ENCODE measurements around the gene SDR39U1.
A peak's percentile ranks its signal among the peaks of the same experiment; 100 is the strongest.

The SDR39U1 gene

DNA sequence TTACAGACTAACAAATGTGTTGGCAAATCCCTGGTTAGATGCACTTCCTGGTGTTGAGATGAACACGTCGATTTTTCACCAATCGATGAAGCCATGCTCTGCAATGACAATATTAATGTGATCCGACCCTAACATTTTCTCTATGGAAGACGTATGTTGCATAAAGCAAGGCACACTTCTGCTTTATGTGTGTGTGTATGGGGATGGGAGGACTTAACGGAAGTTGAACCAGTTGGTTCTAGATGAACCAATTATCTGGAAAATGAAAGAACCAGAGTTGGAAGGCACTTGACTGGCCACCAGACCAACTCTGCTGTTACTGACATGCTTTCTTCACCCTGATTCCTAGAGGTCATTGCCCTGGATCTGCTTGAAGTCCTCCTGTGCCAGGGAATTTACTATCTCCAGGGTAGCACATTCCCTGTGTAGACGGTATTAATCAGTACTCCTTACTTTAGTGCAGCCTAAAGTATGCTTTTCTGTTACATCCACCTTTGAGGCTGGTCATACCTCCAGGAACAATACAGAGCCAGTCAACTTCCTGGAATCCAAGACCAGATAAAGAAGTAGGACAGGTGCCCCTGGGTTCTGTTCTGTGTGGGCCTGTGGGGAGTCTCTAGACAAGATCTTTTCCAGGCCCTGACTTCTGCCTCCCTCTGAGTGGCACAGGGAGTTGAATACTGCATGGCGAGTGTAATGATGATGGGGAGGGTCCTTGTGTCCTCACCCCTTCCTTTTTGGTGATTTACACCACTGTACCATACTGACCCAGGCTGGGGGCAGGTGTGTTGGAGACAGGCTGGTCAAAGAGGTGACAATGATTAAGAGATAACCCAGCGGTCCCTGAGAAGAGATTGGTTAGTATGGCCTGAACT, 4.1 kb downstream of the SDR39U1 start:
- Histone ChIP-seq H2AFZ (ENCODE audit: insufficient read depth, low read length, poor library complexity) (no peak overlapping the region), H3K4me1 (ENCODE audit: control insufficient read depth in 1 of 2, insufficient read depth in 2 of 2, low read length in 2 of 2) (peaks cover 4 to 6% of the 10 kb centered on the region in 2 experiments), H2BK5ac (ENCODE audit: low read depth, low read length, poor library complexity) (no peak overlapping the region), H2AK5ac (ENCODE audit: low read length) (no peak overlapping the region), H3K79me2 (ENCODE audit: control insufficient read depth, insufficient read depth, low read length, poor library complexity) (peaks cover 6% of the 10 kb centered on the region), H3K9ac (ENCODE audit: low read length) (no peak overlapping the region), H3K79me1 (ENCODE audit: low read length) (peaks cover 9% of the 10 kb centered on the region), H3K9me3 (ENCODE audit: insufficient read depth, low read depth, low read length) (no peaks in the 10 kb centered on the region), H3K23ac (ENCODE audit: low read length) (no peak overlapping the region), H3K4me3 (ENCODE audit: low read depth, low read length) (no peak overlapping the region), H3K36me3 (ENCODE audit: control insufficient read depth in 1 of 2, insufficient read depth in 2 of 2, low read length in 2 of 2) (peaks cover 32 to 48% of the 10 kb centered on the region in 2 experiments), H4K91ac (ENCODE audit: low read depth, low read length) (no peak overlapping the region), H4K8ac (ENCODE audit: low read depth, low read length) (no peak overlapping the region), H3K14ac (ENCODE audit: low read length) (no peak overlapping the region), H3K18ac (ENCODE audit: low read length) (no peak overlapping the region), H4K12ac (ENCODE audit: low read depth, low read length) (no peak overlapping the region), H3K27me3 (ENCODE audit: insufficient read depth, low read length) (no peaks in the 10 kb centered on the region), H3K4ac (ENCODE audit: low read depth, low read length) (no peak overlapping the region), H3K27ac (ENCODE audit: low read depth, low read length) (no peak overlapping the region), H3K4me2 (ENCODE audit: low read length) (no peak overlapping the region), H2BK12ac (ENCODE audit: low read length) (no peak overlapping the region), H2BK120ac (ENCODE audit: insufficient read depth, low read length, poor library complexity) (no peak overlapping the region)
- DNase-seq = no peak
- no CpG with 5 or more reads among the region's 9 CpGs for WGBS (ENCODE audit: extremely low coverage, insufficient coverage, insufficient read length)

DNA sequence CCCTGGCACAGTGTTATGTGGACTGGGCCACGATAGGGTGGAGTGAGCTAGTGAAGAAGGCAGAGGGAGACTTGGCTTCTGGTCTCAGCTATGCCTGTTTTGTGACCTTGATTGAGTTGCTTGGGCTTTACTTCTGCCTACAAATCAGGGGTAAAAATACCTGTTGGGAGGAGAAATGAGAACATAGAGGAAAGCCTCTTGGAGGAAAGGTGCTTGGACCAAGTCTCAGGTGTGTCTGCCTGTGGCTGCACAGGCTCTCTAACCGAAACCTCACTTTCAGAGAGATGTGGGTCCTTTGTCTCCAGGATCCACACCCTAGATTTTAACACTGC, 4.9 kb downstream of the SDR39U1 start:
- H3K14ac ChIP-seq (ENCODE audit: low read length) = no peak overlapping the region
- H3K4me1 ChIP-seq (ENCODE audit: control insufficient read depth in 1 of 2, insufficient read depth in 2 of 2, low read length in 2 of 2) = peaks cover 4 to 6% of the 10 kb centered on the region in 2 experiments
- H3K23ac ChIP-seq (ENCODE audit: low read length) = no peak overlapping the region
- H2AFZ ChIP-seq (ENCODE audit: insufficient read depth, low read length, poor library complexity) = no peak overlapping the region
- H3K9me3 ChIP-seq (ENCODE audit: insufficient read depth, low read depth, low read length) = no peaks in the 10 kb centered on the region
- peaks cover 34 to 52% of the 10 kb centered on the region in 2 experiments for H3K36me3 ChIP-seq (ENCODE audit: control insufficient read depth in 1 of 2, insufficient read depth in 2 of 2, low read length in 2 of 2)
- no peak overlapping the region for H2BK12ac ChIP-seq (ENCODE audit: low read length)
- peaks cover 6% of the 10 kb centered on the region for H3K79me2 ChIP-seq (ENCODE audit: control insufficient read depth, insufficient read depth, low read length, poor library complexity)
- H3K4me3 ChIP-seq (ENCODE audit: low read depth, low read length) = no peak overlapping the region
- no peak overlapping the region for H4K8ac ChIP-seq (ENCODE audit: low read depth, low read length)
- H2BK120ac ChIP-seq (ENCODE audit: insufficient read depth, low read length, poor library complexity) = no peak overlapping the region
- H2BK5ac ChIP-seq (ENCODE audit: low read depth, low read length, poor library complexity) = no peak overlapping the region
- no CpG with 5 or more reads among the region's 2 CpGs for WGBS (ENCODE audit: extremely low coverage, insufficient coverage, insufficient read length)
- H3K4ac ChIP-seq (ENCODE audit: low read depth, low read length) = no peak overlapping the region
- no peak overlapping the region for H3K18ac ChIP-seq (ENCODE audit: low read length)
- H4K12ac ChIP-seq (ENCODE audit: low read depth, low read length) = no peak overlapping the region
- H3K27ac ChIP-seq (ENCODE audit: low read depth, low read length) = no peak overlapping the region
- H3K79me1 ChIP-seq (ENCODE audit: low read length) = peaks cover 9% of the 10 kb centered on the region
- H4K91ac ChIP-seq (ENCODE audit: low read depth, low read length) = no peak overlapping the region
- H2AK5ac ChIP-seq (ENCODE audit: low read length) = no peak overlapping the region
- H3K9ac ChIP-seq (ENCODE audit: low read length) = no peak overlapping the region
- DNase-seq = no peak
- H3K4me2 ChIP-seq (ENCODE audit: low read length) = no peak overlapping the region
- no peaks in the 10 kb centered on the region for H3K27me3 ChIP-seq (ENCODE audit: insufficient read depth, low read length)

DNA sequence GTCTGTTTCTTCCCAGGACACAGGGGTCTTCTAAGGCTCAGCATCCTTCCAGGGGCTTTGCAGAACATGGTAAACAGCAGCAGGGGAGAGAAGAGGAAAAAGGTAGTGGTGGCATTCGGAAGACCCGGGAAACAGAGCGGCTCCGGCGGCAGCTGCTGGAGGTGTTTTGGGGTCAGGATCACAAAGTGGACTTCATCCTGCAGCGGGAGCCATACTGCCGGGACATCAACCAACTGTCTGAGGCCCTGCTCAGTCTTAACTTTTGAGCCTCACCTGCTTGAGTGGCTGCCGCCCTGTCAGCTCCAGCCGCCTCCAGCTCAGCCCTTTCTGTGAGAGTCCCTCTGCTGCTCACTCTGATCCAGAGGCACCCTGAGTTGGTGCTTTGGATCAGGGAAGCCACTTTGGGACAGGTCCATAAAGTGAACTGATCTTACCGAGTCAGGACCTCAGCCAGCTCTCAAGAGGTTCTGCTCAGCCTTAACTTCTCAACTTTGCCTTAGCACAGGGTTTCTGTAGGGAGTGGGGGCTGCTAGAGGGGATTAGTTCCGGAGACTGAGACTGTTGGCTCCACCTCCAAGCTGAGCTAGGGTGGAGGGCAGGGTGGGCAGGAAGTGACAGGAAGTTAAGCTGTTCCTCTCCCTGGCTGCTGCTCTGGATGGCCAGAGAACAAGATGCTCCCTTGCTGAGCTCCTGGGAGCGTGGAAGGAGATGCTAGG, 5.4 kb downstream of the SDR39U1 start:
- H3K27ac ChIP-seq (ENCODE audit: low read depth, low read length) = no peak overlapping the region

DNA sequence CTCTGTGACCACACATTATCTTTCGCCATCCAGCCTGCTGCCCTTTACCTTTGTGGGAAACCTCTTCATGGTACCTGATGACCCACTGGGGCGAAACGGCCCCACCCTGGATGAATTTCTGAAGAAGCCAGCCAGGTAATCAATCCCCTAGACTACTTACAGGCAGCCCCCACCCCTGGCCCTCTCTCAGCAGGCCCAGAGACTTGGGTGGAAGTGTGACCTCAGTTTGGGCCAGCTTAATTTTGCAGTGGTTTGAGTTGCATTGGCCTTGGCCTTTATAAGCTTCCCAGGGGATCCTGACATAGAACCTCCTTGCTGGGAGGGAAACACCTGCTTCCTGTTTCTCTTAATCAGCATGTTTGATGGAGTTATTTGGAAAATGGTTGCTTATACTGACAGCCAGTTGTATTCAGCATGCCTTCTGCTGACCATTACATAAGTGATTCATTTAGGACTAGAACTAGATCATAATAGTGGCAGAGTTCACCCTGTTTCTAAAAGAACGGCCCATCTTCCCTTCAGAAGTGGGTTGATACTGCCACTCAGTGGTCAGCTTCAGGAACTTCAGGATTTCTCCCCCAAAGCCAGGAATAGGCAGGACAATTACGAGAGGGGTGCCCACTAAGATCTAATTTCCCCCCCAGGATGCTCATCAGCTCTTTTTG, 6.1 kb downstream of the SDR39U1 start:
- Histone ChIP-seq H3K23ac (ENCODE audit: low read length) (no peak overlapping the region), H3K4me3 (ENCODE audit: low read depth, low read length) (no peak overlapping the region), H4K12ac (ENCODE audit: low read depth, low read length) (no peak overlapping the region), H2AK5ac (ENCODE audit: low read length) (no peak overlapping the region), H3K18ac (ENCODE audit: low read length) (no peak overlapping the region), H3K4ac (ENCODE audit: low read depth, low read length) (no peak overlapping the region), H3K79me2 (ENCODE audit: control insufficient read depth, insufficient read depth, low read length, poor library complexity) (no peaks in the 10 kb centered on the region), H3K9ac (ENCODE audit: low read length) (no peak overlapping the region), H3K9me3 (ENCODE audit: insufficient read depth, low read depth, low read length) (no peaks in the 10 kb centered on the region), H2BK12ac (ENCODE audit: low read length) (no peak overlapping the region), H3K4me2 (ENCODE audit: low read length) (no peak overlapping the region), H3K36me3 (ENCODE audit: control insufficient read depth in 1 of 2, insufficient read depth in 2 of 2, low read length in 2 of 2) (peaks cover 43 to 61% of the 10 kb centered on the region in 2 experiments), H2BK120ac (ENCODE audit: insufficient read depth, low read length, poor library complexity) (no peak overlapping the region), H4K8ac (ENCODE audit: low read depth, low read length) (no peak overlapping the region), H4K91ac (ENCODE audit: low read depth, low read length) (no peak overlapping the region), H3K14ac (ENCODE audit: low read length) (no peak overlapping the region), H3K4me1 (ENCODE audit: control insufficient read depth in 1 of 2, insufficient read depth in 2 of 2, low read length in 2 of 2) (peaks cover 2% of the 10 kb centered on the region in 2 experiments), H3K79me1 (ENCODE audit: low read length) (no peaks in the 10 kb centered on the region), H2BK5ac (ENCODE audit: low read depth, low read length, poor library complexity) (no peak overlapping the region), H3K27ac (ENCODE audit: low read depth, low read length) (no peak overlapping the region), H3K27me3 (ENCODE audit: insufficient read depth, low read length) (no peaks in the 10 kb centered on the region), H2AFZ (ENCODE audit: insufficient read depth, low read length, poor library complexity) (no peak overlapping the region)
- peak; percentile 32 to 77 for DNase-seq
- WGBS (ENCODE audit: extremely low coverage, insufficient coverage, insufficient read length) = no CpG with 5 or more reads among the region's 5 CpGs

More for the DNA sequence above, 5.4 kb downstream of the SDR39U1 start:
- Histone ChIP-seq H4K91ac (ENCODE audit: low read depth, low read length) (no peak overlapping the region), H4K12ac (ENCODE audit: low read depth, low read length) (no peak overlapping the region), H3K23ac (ENCODE audit: low read length) (no peak overlapping the region), H3K9me3 (ENCODE audit: insufficient read depth, low read depth, low read length) (no peaks in the 10 kb centered on the region), H2BK5ac (ENCODE audit: low read depth, low read length, poor library complexity) (no peak overlapping the region), H3K79me1 (ENCODE audit: low read length) (peaks cover 4% of the 10 kb centered on the region), H3K36me3 (ENCODE audit: control insufficient read depth in 1 of 2, insufficient read depth in 2 of 2, low read length in 2 of 2) (peaks cover 40 to 58% of the 10 kb centered on the region in 2 experiments), H3K4me3 (ENCODE audit: low read depth, low read length) (no peak overlapping the region), H3K14ac (ENCODE audit: low read length) (no peak overlapping the region), H3K9ac (ENCODE audit: low read length) (no peak overlapping the region), H3K4me1 (ENCODE audit: control insufficient read depth in 1 of 2, insufficient read depth in 2 of 2, low read length in 2 of 2) (peaks cover 4 to 6% of the 10 kb centered on the region in 2 experiments), H2AFZ (ENCODE audit: insufficient read depth, low read length, poor library complexity) (no peak overlapping the region), H4K8ac (ENCODE audit: low read depth, low read length) (no peak overlapping the region), H2BK12ac (ENCODE audit: low read length) (no peak overlapping the region), H3K79me2 (ENCODE audit: control insufficient read depth, insufficient read depth, low read length, poor library complexity) (peaks cover 4% of the 10 kb centered on the region), H3K4me2 (ENCODE audit: low read length) (no peak overlapping the region), H3K27me3 (ENCODE audit: insufficient read depth, low read length) (no peaks in the 10 kb centered on the region), H3K18ac (ENCODE audit: low read length) (no peak overlapping the region), H2BK120ac (ENCODE audit: insufficient read depth, low read length, poor library complexity) (no peak overlapping the region), H3K4ac (ENCODE audit: low read depth, low read length) (no peak overlapping the region), H2AK5ac (ENCODE audit: low read length) (no peak overlapping the region)
- DNase-seq = no peak
- no CpG with 5 or more reads among the region's 12 CpGs for WGBS (ENCODE audit: extremely low coverage, insufficient coverage, insufficient read length)
